AG10803 (cell line): Measurements from ENCODE around the gene GRAMD1A.

Experiments used
- DNase-seq: peaks from one replicate; pipeline ENCODE4 v3.0.0; 2010; ENCODE audit warnings: low read depth
- H3K4me3 ChIP-seq: 2 replicates; pipeline ENCODE4 v1.5.1; 2011; ENCODE audit warnings: mild to moderate bottlenecking, low read length, control low read depth
- TF ChIP-seq, protein P1 (sequence below): conservative IDR thresholded peaks from 2 replicates; pipeline ENCODE4 v1.5.1; 2011; ENCODE audit warnings: mild to moderate bottlenecking, low read length, control low read depth, inconsistent platforms

The GRAMD1A gene

DNA sequence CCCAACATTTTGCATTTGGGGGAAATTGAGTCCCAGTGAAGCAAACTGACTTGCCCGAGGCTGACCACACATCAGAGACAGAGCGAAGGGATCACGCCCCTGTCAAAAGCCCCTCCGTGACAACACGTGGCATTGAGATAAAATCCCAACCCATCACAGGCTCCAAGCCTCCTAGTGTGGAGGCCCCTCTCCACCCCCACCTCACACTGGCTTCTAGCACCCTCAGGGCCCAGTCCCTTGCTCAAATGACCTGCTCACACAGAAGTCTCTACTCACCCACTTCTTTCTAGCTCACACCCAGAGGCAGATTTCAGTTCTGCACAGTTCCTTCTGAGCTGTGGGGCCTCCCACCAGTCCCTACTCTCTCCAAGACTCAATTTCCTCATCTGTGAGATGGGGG lies 51.7 kb downstream of the GRAMD1A start:
- DNase-seq = no peak
- no peak overlapping the region for H3K4me3 ChIP-seq
- TF ChIP-seq, protein P1, sequence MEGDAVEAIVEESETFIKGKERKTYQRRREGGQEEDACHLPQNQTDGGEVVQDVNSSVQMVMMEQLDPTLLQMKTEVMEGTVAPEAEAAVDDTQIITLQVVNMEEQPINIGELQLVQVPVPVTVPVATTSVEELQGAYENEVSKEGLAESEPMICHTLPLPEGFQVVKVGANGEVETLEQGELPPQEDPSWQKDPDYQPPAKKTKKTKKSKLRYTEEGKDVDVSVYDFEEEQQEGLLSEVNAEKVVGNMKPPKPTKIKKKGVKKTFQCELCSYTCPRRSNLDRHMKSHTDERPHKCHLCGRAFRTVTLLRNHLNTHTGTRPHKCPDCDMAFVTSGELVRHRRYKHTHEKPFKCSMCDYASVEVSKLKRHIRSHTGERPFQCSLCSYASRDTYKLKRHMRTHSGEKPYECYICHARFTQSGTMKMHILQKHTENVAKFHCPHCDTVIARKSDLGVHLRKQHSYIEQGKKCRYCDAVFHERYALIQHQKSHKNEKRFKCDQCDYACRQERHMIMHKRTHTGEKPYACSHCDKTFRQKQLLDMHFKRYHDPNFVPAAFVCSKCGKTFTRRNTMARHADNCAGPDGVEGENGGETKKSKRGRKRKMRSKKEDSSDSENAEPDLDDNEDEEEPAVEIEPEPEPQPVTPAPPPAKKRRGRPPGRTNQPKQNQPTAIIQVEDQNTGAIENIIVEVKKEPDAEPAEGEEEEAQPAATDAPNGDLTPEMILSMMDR = no peak

DNA sequence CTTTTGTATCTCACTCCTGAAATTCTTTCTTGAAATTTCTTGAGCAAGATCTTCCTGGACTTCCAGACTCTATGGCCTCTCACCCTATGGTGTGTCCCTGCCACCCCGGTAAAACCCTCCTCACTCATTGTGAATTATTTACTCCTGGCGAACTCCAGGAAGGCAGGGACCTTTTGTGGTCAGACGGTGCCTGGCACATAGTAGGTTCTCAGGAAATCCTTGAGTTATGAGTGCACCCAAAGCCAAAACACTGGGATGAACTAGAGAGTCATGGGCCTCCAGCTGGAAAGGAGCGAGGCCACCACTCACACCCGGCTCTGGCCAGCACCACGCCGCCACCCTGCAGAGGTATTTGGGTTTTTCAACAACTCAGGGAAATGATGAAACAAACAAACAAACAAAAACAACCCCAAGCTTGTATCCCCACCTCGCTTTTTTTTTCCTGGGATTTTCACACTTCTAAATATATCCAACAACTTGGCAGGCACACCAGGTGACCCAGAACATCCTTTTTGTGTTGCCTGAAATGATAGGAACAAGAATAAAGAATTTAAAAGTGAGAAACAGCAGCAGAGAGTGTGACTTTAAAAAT lies 52.6 kb downstream of the GRAMD1A start:
- DNase-seq = no peak
- no peak overlapping the region for H3K4me3 ChIP-seq
- TF ChIP-seq, protein P1 = no peak

DNA sequence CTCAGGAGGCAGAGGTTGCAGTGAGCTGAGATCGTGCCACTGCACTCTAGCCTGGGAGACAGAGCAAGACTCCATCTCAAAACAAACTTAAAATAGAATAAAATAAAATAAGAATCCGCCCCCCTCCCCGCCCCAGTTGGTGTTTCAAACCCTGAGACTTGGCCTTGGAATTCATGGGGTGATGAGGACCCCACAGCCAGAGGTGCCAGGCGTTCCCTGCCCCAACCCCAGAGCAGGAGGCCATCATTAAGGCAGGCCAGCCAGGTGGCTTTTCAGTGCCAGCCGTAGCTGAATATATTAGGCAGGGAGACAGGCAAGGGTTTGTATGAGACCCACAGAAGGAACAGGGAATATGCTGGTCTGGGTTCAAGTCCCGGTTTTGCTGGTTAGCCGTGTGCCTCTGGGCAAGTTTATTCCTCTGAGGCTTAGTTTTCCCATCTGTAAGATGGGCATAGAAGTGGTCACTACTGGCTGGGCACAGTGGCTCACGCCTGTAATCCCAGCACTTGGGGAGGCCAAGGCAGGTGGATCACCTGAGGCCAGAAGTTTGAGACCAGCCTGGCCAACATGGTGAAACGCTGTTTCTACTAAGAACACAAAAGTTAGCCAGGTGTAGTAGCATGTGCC lies 53.7 kb downstream of the GRAMD1A start:
- no peak for DNase-seq
- H3K4me3 ChIP-seq = no peak overlapping the region
- TF ChIP-seq, protein P1 = no peak

DNA sequence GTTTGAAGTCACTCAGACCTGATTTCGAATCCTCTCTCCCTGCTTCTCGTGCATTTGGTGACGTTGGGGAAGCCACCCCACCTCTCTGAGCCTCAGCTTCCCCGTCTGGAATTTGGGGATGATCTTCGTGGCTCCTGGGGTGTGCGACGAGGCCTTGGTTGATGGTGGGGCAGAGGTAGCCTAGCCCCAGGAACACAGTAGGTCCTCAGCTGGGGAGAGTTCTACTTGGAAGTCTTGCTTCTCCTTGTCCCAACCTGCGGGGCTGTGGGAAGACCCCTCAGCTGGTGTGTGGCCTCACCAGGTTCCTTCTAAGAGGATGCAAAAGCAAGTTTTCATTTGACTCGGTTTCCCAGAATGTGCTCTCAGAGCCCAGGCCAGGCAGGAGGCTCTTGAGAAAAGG lies 54.5 kb downstream of the GRAMD1A start:
- TF ChIP-seq, protein P1 = no peak
- no peak for DNase-seq
- no peak overlapping the region for H3K4me3 ChIP-seq

DNA sequence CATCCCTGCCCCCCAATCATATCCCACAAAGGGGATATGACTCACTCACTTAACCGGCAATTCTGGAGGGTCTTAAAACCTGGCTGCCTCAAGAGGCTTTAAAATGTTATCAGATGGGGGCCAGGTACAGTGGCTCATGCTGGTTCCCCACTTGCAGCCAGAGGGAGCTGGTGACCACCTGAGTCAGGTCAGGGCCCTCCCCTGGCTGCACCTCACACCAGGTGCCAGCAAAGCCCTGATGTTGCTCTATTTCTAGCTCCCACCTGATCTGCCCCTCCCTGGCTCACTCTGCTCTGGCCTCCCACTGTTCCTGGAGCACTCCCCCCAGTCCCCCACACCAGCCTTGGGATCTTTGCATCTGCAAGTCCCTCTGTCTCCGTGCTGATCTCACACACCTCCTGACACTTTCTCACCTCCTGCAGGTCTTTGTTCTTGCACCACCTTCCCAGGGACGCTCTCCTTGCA lies 55.6 kb downstream of the GRAMD1A start:
- TF ChIP-seq, protein P1 = no peak
- no peak for DNase-seq
- no peak overlapping the region for H3K4me3 ChIP-seq

DNA sequence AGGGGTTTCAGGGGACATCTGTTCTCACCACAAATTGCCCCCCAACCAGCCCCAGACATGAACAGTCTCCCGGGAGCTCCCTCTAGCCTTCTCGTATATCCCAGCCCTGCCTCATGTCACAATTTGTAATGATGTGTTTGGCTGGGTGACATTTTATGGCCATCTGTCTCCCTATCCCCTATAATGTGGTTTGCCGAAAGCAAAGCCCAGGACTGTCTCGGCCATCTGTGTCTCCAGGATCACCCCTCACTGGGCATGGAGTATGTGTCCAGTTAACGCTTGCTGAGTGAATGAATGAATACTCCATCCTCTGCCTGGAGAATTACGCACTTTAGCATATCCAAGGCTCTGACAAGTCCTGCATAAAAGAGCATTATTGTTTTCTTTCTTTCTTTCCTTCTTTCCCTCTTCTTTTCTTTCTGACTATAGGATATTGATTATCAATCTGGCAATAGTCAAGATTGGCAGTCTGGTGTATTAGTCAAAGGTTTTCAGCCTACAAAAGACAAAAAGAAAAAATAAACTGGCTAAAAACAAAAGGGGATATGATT lies 56.5 kb downstream of the GRAMD1A start:
- TF ChIP-seq, protein P1 = no peak
- H3K4me3 ChIP-seq = no peak overlapping the region
- no peak for DNase-seq

DNA sequence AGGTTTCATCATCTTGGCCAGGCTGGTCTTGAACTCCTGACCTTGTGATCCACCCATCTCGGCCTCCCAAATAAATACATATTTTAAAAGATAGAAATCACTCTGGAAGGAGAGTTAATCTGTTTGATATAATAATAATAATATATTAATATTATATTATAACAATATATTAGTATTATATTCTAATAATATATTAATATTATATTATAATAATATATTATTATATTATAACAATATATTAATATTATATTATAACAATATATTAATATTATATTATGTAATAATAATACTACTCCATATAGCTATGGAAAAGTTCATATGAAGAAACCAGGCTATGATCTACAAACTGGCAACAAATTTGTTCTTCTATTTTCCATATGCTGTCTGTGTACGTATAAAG lies 58.2 kb downstream of the GRAMD1A start:
- TF ChIP-seq, protein P1 = no peak
- H3K4me3 ChIP-seq = no peak overlapping the region
- DNase-seq = no peak
